GM12865 (cell line): ENCODE data around the gene LDLRAD1.
"Not testable (repeated sequence)": the region's sequence is repeated elsewhere in the genome, so short reads cannot be mapped to it uniquely, and the experiment has no call there.

Experiments used
- DNase-seq: peaks from one replicate; pipeline ENCODE4 v3.0.0; 2010; ENCODE audit warnings: low read depth
- H3K4me3 ChIP-seq: 2 replicates; pipeline ENCODE4 v1.5.1; 2011; ENCODE audit warnings: mild to moderate bottlenecking, low read depth, low read length, control low read depth
- CTCF ChIP-seq: IDR thresholded peaks from 2 replicates; pipeline ENCODE4 v1.5.1; 2011; ENCODE audit warnings: low read length, control low read depth, low read depth, inconsistent platforms; ENCODE audit not compliant: insufficient read depth; ENCODE audit errors: missing control alignments

Gene LDLRAD1

GRCh38 chr1:54009406-54009805 is 8.6 kb downstream of the LDLRAD1 start:
- no peak for TF ChIP-seq CTCF
- DNase-seq = no peak
- no peak overlapping the region for H3K4me3 ChIP-seq

GRCh38 chr1:54008876-54009275 is 9.1 kb downstream of the LDLRAD1 start:
- no peak overlapping the region for H3K4me3 ChIP-seq
- no peak for DNase-seq
- TF ChIP-seq CTCF = no peak

- DNase-seq = no peak
- TF ChIP-seq CTCF = no peak
- H3K4me3 ChIP-seq = no peak overlapping the region
Observed at GRCh38 chr1:54007613-54008012, 10.4 kb downstream of the LDLRAD1 start.

- no peak for TF ChIP-seq CTCF
- no peak for DNase-seq
Observed at GRCh38 chr1:54006508-54006907, 11.5 kb downstream of the LDLRAD1 start.

GRCh38 chr1:54004481-54005049 is 13.4 kb downstream of the LDLRAD1 start:
- DNase-seq = no peak
- no peak for TF ChIP-seq CTCF
- no peak overlapping the region for H3K4me3 ChIP-seq

More at GRCh38 chr1:54006508-54006907, 11.5 kb downstream of the LDLRAD1 start:
- no peak overlapping the region for H3K4me3 ChIP-seq

- H3K4me3 ChIP-seq, DNase-seq: not testable (repeated sequence)
Observed at GRCh38 chr1:54003750-54004480, 14.1 kb downstream of the LDLRAD1 start.

GRCh38 chr1:54003249-54003646 is 14.7 kb downstream of the LDLRAD1 start:
- no peak for TF ChIP-seq CTCF
- DNase-seq = no peak
- no peak overlapping the region for H3K4me3 ChIP-seq
